HG03460 (cell line): ENCODE results near the gene OR6A2.
A peak's percentile ranks its signal among the peaks of the same experiment; 100 is the strongest.
"Not testable (repeated sequence)": the region's sequence is repeated elsewhere in the genome, so short reads cannot be mapped to it uniquely, and the experiment has no call there.

Experiments used
- ATAC-seq: cut with Tn5 transposase; IDR thresholded peaks from one replicate; pipeline ENCODE4 v1.9.1; 2021; ENCODE audit not compliant: unreplicated experiment

Gene OR6A2

GRCh38 chr11:6799402-6799801 lies at the start of gene OR6A2:
Gene OR6A2 (minus strand): TSS chr11:6799689. CDS start chr11:6795708, 3,981 bp downstream.
- no peak for ATAC-seq

GRCh38 chr11:6845383-6845782 lies 45.9 kb upstream of the OR6A2 start, which contains the start of gene OR10A5:
Gene OR10A5 (plus strand): TSS chr11:6845683. CDS start chr11:6845683, 0 bp downstream.
- ATAC-seq = no peak

GRCh38 chr11:6844356-6844755 lies 44.9 kb upstream of the OR6A2 start:
- ATAC-seq = no peak

GRCh38 chr11:6843670-6844069 lies 44.2 kb upstream of the OR6A2 start:
- ATAC-seq = no peak

GRCh38 chr11:6841694-6842093 lies 42.2 kb upstream of the OR6A2 start:
- no peak for ATAC-seq

- no peak for ATAC-seq
These were observed 34.5 kb upstream of the OR6A2 start for GRCh38 chr11:6834021-6834420.

GRCh38 chr11:6833356-6833755 lies 33.9 kb upstream of the OR6A2 start:
- ATAC-seq = no peak

GRCh38 chr11:6828103-6828502 lies 28.6 kb upstream of the OR6A2 start:
- ATAC-seq = no peak

- ATAC-seq = no peak
These were observed 25.8 kb upstream of the OR6A2 start for GRCh38 chr11:6825231-6825744.

- no peak for ATAC-seq
These were observed 24.8 kb upstream of the OR6A2 start for GRCh38 chr11:6824136-6824823.

- no peak for ATAC-seq
These were observed 19.5 kb upstream of the OR6A2 start for GRCh38 chr11:6818967-6819366.

- no peak for ATAC-seq
These were observed 18.2 kb upstream of the OR6A2 start for GRCh38 chr11:6817694-6818093.

GRCh38 chr11:6813656-6814055 lies 14.2 kb upstream of the OR6A2 start:
- ATAC-seq = no peak

GRCh38 chr11:6812390-6813005 lies 13.0 kb upstream of the OR6A2 start:
- peak; percentile 86 for ATAC-seq

GRCh38 chr11:6801075-6801474 lies 1.6 kb upstream of the OR6A2 start:
- ATAC-seq = not testable (repeated sequence)

- no peak for ATAC-seq
These were observed 4.8 kb downstream of the OR6A2 start for GRCh38 chr11:6794639-6795038.

GRCh38 chr11:6790546-6790945 lies 8.9 kb downstream of the OR6A2 start:
- ATAC-seq = no peak

GRCh38 chr11:6782720-6783119 lies 16.8 kb downstream of the OR6A2 start, which contains the start of gene OR2AG1:
Gene OR2AG1 (plus strand): TSS chr11:6783020. CDS start chr11:6785038, 2,018 bp downstream.
- no peak for ATAC-seq

- ATAC-seq = no peak
These were observed 18.7 kb downstream of the OR6A2 start for GRCh38 chr11:6780829-6781228.

GRCh38 chr11:6778518-6778917 lies 21.0 kb downstream of the OR6A2 start:
- no peak for ATAC-seq

- ATAC-seq = peak; percentile 90
These were observed 27.3 kb downstream of the OR6A2 start, which contains the start of gene OR2AG2 for GRCh38 chr11:6771926-6772893. Gene OR2AG2 (minus strand): TSS chr11:6771976. CDS start chr11:6768957, 3,019 bp downstream.
